ENCODE data around the gene CNN2.

Gene CNN2

GRCh38 chr19:996051-996838 lies 30.2 kb upstream of the CNN2 start:
- Histone ChIP-seq H4K20me1 (ENCODE audit: insufficient read depth) (no peaks in the 10 kb centered on the region), H3K4me2 (peak overlapping the region; percentile 73), H3K9ac (no peak overlapping the region; the same call in 1 of the 2 replicates), H2AFZ (ENCODE audit: low read depth) (no peak overlapping the region), H3K4me1 (ENCODE audit: low read depth, poor library complexity, severe bottlenecking) (peaks cover 22% of the 10 kb centered on the region), H3K27me3 (ENCODE audit: insufficient read depth, low read depth) (peaks cover 16% of the 10 kb centered on the region; the same call in 1 of the 2 replicates), H3K36me3 (ENCODE audit: insufficient read depth) (no peaks in the 10 kb centered on the region), H3K79me2 (ENCODE audit: insufficient read depth, low read depth) (no peaks in the 10 kb centered on the region), H3K4me3 (IDR thresholded peaks at IDR 0.05; ENCODE audit: insufficient read depth, low read depth, low read length) (no peak overlapping the region), H3K27ac (no peak overlapping the region)
- TF ChIP-seq, protein P1, sequence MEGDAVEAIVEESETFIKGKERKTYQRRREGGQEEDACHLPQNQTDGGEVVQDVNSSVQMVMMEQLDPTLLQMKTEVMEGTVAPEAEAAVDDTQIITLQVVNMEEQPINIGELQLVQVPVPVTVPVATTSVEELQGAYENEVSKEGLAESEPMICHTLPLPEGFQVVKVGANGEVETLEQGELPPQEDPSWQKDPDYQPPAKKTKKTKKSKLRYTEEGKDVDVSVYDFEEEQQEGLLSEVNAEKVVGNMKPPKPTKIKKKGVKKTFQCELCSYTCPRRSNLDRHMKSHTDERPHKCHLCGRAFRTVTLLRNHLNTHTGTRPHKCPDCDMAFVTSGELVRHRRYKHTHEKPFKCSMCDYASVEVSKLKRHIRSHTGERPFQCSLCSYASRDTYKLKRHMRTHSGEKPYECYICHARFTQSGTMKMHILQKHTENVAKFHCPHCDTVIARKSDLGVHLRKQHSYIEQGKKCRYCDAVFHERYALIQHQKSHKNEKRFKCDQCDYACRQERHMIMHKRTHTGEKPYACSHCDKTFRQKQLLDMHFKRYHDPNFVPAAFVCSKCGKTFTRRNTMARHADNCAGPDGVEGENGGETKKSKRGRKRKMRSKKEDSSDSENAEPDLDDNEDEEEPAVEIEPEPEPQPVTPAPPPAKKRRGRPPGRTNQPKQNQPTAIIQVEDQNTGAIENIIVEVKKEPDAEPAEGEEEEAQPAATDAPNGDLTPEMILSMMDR (conservative IDR thresholded peaks at IDR 0.05; ENCODE audit: low read depth, low read length), result no peak

DNA sequence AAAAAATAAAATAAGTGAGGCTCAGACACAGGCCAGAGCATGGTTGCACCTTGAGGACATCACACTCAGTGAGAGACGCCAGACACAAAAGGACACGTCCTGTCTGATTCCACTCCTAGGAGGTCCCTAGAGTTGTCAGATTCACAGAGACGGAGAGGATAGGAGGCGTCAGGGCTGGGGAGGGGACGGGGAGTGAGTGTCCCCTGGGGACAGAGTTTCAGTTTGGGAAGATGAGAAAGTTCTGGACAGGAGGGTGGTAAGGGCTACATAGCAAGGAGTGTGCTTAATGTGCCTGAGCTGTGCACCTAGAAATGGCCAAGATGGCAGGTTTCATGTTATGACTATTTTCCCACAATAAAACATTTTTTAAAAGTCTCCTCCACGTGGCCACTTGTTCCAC lies 28.3 kb upstream of the CNN2 start:
- Histone ChIP-seq H3K36me3 (ENCODE audit: insufficient read depth) (no peaks in the 10 kb centered on the region), H2AFZ (ENCODE audit: low read depth) (no peak overlapping the region), H3K4me1 (ENCODE audit: low read depth, poor library complexity, severe bottlenecking) (peaks cover 22% of the 10 kb centered on the region), H3K4me2 (no peak overlapping the region), H3K27ac (no peak overlapping the region), H3K9ac (no peak overlapping the region), H3K79me2 (ENCODE audit: insufficient read depth, low read depth) (no peaks in the 10 kb centered on the region), H3K27me3 (ENCODE audit: insufficient read depth, low read depth) (peaks cover 16% of the 10 kb centered on the region; the same call in 1 of the 2 replicates), H3K4me3 (IDR thresholded peaks at IDR 0.05; ENCODE audit: insufficient read depth, low read depth, low read length) (no peak overlapping the region), H4K20me1 (ENCODE audit: insufficient read depth) (no peaks in the 10 kb centered on the region)
- TF ChIP-seq, protein P1 (conservative IDR thresholded peaks at IDR 0.05; ENCODE audit: low read depth, low read length), result no peak

- no peak overlapping the region for H3K4me3 ChIP-seq (IDR thresholded peaks at IDR 0.05; ENCODE audit: insufficient read depth, low read depth, low read length)
- no peaks in the 10 kb centered on the region for H3K79me2 ChIP-seq (ENCODE audit: insufficient read depth, low read depth)
- TF ChIP-seq, protein P1 (conservative IDR thresholded peaks at IDR 0.05; ENCODE audit: low read depth, low read length), result no peak
- H3K4me1 ChIP-seq (ENCODE audit: low read depth, poor library complexity, severe bottlenecking), result peaks cover 22% of the 10 kb centered on the region
- no peak overlapping the region for H3K27ac ChIP-seq
- peaks cover 16% of the 10 kb centered on the region; the same call in 1 of the 2 replicates for H3K27me3 ChIP-seq (ENCODE audit: insufficient read depth, low read depth)
- no peaks in the 10 kb centered on the region for H3K36me3 ChIP-seq (ENCODE audit: insufficient read depth)
- no peak overlapping the region for H3K9ac ChIP-seq
- no peak overlapping the region for H3K4me2 ChIP-seq
- no peak overlapping the region for H2AFZ ChIP-seq (ENCODE audit: low read depth)
- H4K20me1 ChIP-seq (ENCODE audit: insufficient read depth), result no peaks in the 10 kb centered on the region
These were observed 27.1 kb upstream of the CNN2 start for GRCh38 chr19:999379-999719.

DNA sequence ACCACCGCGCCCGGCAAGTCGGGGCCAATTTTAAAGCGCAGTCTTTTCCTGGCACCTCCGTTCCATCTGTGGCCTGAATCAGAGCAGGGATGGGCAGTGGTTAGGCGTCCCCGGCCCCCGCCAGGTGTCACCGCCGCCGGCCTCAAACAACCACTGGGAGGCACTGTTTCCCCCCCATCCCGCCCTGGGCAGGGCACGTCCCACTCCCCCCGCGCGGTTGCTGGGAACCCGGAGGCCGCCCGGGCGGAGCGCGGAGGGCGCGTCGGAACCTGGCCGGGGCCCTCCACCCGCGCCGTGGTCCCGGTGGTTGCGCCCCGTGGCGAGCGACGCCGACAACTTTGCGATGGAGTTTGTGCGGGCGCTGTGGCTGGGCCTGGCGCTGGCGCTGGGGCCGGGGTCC lies 26.3 kb upstream of the CNN2 start, which contains the start of gene GRIN3B:
GRIN3B (plus strand) TSS at position 325 of the 400 bp plus-strand sequence; CDS start at position 344, 19 bp downstream.
- no peak within 1 kb of the TSS for H3K4me2 ChIP-seq
- H3K9ac ChIP-seq, result no peak within 1 kb of the TSS
- no peak within 1 kb of the TSS for H2AFZ ChIP-seq (ENCODE audit: low read depth)

More for the DNA sequence above, 26.3 kb upstream of the CNN2 start, which contains the start of gene GRIN3B:
- Histone ChIP-seq H3K4me3 (IDR thresholded peaks at IDR 0.05; ENCODE audit: insufficient read depth, low read depth, low read length) (no peak within 1 kb of the TSS), H3K79me2 (ENCODE audit: insufficient read depth, low read depth) (no peaks in the 10 kb centered on the region), H3K27me3 (ENCODE audit: insufficient read depth, low read depth) (peaks cover 16% of the 10 kb centered on the region; the same call in 1 of the 2 replicates), H3K4me1 (ENCODE audit: low read depth, poor library complexity, severe bottlenecking) (peaks cover 22% of the 10 kb centered on the region), H3K27ac (no peak within 1 kb of the TSS), H3K36me3 (ENCODE audit: insufficient read depth) (no peaks in the 10 kb centered on the region), H4K20me1 (ENCODE audit: insufficient read depth) (no peaks in the 10 kb centered on the region)
- TF ChIP-seq, protein P1 (conservative IDR thresholded peaks at IDR 0.05; ENCODE audit: low read depth, low read length), result no peak; the same call in 1 of the 2 replicates
